Endothelial cell of umbilical vein (primary cell): ENCODE results near the gene FOXP4.

Experiments used
- EZH2 ChIP-seq: IDR thresholded peaks from 2 replicates; pipeline ENCODE4 v1.6.1; 2012; ENCODE audit warnings: borderline replicate concordance, low read depth, mild to moderate bottlenecking, moderate library complexity, low read length, inconsistent platforms; ENCODE audit not compliant: severe bottlenecking
- FOS ChIP-seq: IDR thresholded peaks from 2 replicates; pipeline ENCODE4 v1.6.1; 2011; ENCODE audit warnings: mild to moderate bottlenecking, low read length, moderate library complexity, borderline replicate concordance; ENCODE audit not compliant: insufficient read depth
- GATA2 ChIP-seq: IDR thresholded peaks from 2 replicates; pipeline ENCODE4 v1.7.0; 2011; ENCODE audit warnings: low read depth, mild to moderate bottlenecking, moderate library complexity, mixed read lengths, low read length; ENCODE audit not compliant: insufficient read length, insufficient read depth
- JUN ChIP-seq: IDR thresholded peaks from 2 replicates; pipeline ENCODE4 v1.6.1; 2011; ENCODE audit warnings: borderline replicate concordance, low read depth; ENCODE audit not compliant: insufficient read length, insufficient read depth
- POLR2A ChIP-seq: IDR thresholded peaks from 2 replicates; pipeline ENCODE4 v1.6.1; 2012; ENCODE audit warnings: low read depth, mild to moderate bottlenecking, control low read depth, low read length
- POLR2AphosphoS5 ChIP-seq: IDR thresholded peaks from 2 replicates; pipeline ENCODE4 v1.6.1; 2012; ENCODE audit warnings: low read depth, mild to moderate bottlenecking, control low read depth, low read length, moderate library complexity; ENCODE audit not compliant: insufficient read depth
- TF ChIP-seq, protein P1 (sequence below), 2 donors: IDR thresholded peaks; 1 replicate in 1 of 2; 2 replicates in 1 of 2; pipeline ENCODE4 v1.5.1; 2011; ENCODE audit warnings: low read length in 2 of 2, mild to moderate bottlenecking in 2 of 2, moderate library complexity in 2 of 2, control low read depth in 1 of 2, inconsistent platforms in 1 of 2, low read depth in 1 of 2; ENCODE audit not compliant: insufficient read depth in 1 of 2; ENCODE audit errors: extremely low read depth in 1 of 2
- TF ChIP-seq, protein P2 (sequence below): IDR thresholded peaks from 2 replicates; pipeline ENCODE4 v1.6.1; 2011; ENCODE audit not compliant: insufficient read depth, insufficient read length

DNA sequence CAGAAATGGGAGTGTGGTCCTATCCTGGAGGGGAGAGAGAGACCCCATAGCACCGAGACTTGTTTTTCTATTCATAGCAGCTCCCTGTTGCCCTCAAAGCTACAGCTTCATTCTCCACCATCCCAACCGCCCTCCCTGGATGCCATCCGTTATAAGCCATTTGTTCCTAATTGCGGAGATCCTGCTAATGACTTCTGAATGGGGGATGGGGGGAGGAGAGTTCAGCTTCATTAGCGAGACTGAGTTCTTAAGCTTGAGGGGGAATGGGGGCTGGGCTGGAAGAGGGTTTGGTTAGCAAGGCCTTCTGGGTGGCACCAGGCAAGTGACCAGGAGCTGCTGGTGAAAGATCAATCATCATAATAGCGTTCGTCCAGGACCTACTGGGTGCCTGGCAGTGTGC, 27.1 kb downstream of the FOXP4 start:
- TF ChIP-seq POLR2A, result no peak
- TF ChIP-seq, protein P1, sequence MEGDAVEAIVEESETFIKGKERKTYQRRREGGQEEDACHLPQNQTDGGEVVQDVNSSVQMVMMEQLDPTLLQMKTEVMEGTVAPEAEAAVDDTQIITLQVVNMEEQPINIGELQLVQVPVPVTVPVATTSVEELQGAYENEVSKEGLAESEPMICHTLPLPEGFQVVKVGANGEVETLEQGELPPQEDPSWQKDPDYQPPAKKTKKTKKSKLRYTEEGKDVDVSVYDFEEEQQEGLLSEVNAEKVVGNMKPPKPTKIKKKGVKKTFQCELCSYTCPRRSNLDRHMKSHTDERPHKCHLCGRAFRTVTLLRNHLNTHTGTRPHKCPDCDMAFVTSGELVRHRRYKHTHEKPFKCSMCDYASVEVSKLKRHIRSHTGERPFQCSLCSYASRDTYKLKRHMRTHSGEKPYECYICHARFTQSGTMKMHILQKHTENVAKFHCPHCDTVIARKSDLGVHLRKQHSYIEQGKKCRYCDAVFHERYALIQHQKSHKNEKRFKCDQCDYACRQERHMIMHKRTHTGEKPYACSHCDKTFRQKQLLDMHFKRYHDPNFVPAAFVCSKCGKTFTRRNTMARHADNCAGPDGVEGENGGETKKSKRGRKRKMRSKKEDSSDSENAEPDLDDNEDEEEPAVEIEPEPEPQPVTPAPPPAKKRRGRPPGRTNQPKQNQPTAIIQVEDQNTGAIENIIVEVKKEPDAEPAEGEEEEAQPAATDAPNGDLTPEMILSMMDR (IDR thresholded peaks at IDR 0.05; ENCODE audit: extremely low read depth in 1 of 2, insufficient read depth in 1 of 2, low read depth in 1 of 2, low read length in 2 of 2), result no peak
- TF ChIP-seq GATA2, result no peak
- no peak for TF ChIP-seq JUN
- TF ChIP-seq POLR2AphosphoS5, result no peak
- no peak for TF ChIP-seq EZH2
- no peak for TF ChIP-seq FOS
- TF ChIP-seq, protein P2, sequence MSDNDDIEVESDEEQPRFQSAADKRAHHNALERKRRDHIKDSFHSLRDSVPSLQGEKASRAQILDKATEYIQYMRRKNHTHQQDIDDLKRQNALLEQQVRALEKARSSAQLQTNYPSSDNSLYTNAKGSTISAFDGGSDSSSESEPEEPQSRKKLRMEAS, result no peak
